HL-60 (cell line): ENCODE results near the gene RSRC1.

Experiments used
- DNase-seq, 2 experiments: peaks; one replicate each; pipeline ENCODE4 v3.0.0-alpha.2; 2010 to 2020; ENCODE audit warnings: low read depth in 1 of 2, low spot score in 1 of 2
- H3K27ac ChIP-seq: fragments of 250-450 bp; sonication (Bioruptor Pico); replicated peaks from 2 replicates; pipeline ENCODE4 v1.5.1; 2020; ENCODE audit warnings: mild to moderate bottlenecking, moderate library complexity
- H3K27me3 ChIP-seq: fragments of 250-450 bp; sonication (Bioruptor Pico); 2 replicates; pipeline ENCODE4 v1.5.1; 2021; ENCODE audit warnings: mild to moderate bottlenecking, moderate library complexity; ENCODE audit not compliant: insufficient read depth, poor library complexity, severe bottlenecking
- H3K4me3 ChIP-seq: replicated peaks from 2 replicates; pipeline ENCODE4 v1.5.1; 2011; ENCODE audit warnings: mild to moderate bottlenecking, control low read depth, low read length; ENCODE audit not compliant: insufficient read depth
- CTCF ChIP-seq: IDR thresholded peaks from one replicate; pipeline ENCODE4 v1.5.1; 2011; ENCODE audit warnings: low read length, control low read depth, inconsistent platforms; ENCODE audit not compliant: insufficient read depth
- GABPA ChIP-seq: IDR thresholded peaks from 2 replicates; pipeline ENCODE4 v1.6.1; 2012; ENCODE audit warnings: low read depth
- POLR2AphosphoS5 ChIP-seq: IDR thresholded peaks from 2 replicates; pipeline ENCODE4 v1.6.1; 2012; ENCODE audit warnings: low read depth
- REST ChIP-seq: IDR thresholded peaks from 2 replicates; pipeline ENCODE4 v1.6.1; 2012; ENCODE audit warnings: low read depth; ENCODE audit not compliant: insufficient replicate concordance
- SPI1 ChIP-seq: IDR thresholded peaks from 2 replicates; pipeline ENCODE4 v1.6.1; 2012; ENCODE audit warnings: low read depth, mild to moderate bottlenecking, borderline replicate concordance

The RSRC1 gene

GRCh38 chr3:158095814-158096704 lies 13.8 kb upstream of the RSRC1 start:
- H3K27me3 ChIP-seq, result no peaks in the 10 kb centered on the region
- TF ChIP-seq REST (no peak), CTCF (no peak), POLR2AphosphoS5 (no peak), SPI1 (no peak), GABPA (no peak)
- no peak for DNase-seq
- H3K4me3 ChIP-seq, result no peak overlapping the region
- H3K27ac ChIP-seq, result no peak overlapping the region

- TF ChIP-seq SPI1 (no peak), CTCF (no peak), POLR2AphosphoS5 (no peak), GABPA (no peak), REST (no peak)
- peak overlapping the region; percentile 91 for H3K27ac ChIP-seq
- H3K4me3 ChIP-seq, result peak overlapping the region; percentile 81
- no peaks in the 10 kb centered on the region for H3K27me3 ChIP-seq
- DNase-seq, result peak in 1 of 2 experiments; percentile 34
These were observed 12.8 kb upstream of the RSRC1 start for GRCh38 chr3:158097081-158097592.

- Histone ChIP-seq H3K27me3 (no peaks in the 10 kb centered on the region), H3K4me3 (peak overlapping the region; percentile 81), H3K27ac (peak overlapping the region; percentile 91)
- DNase-seq, result peak; percentile 70 to 83
- TF ChIP-seq GABPA, result no peak
- no peak for TF ChIP-seq SPI1
- TF ChIP-seq REST, result peak; percentile 100
- no peak for TF ChIP-seq CTCF
- TF ChIP-seq POLR2AphosphoS5, result peak; percentile 89
These were observed 12.1 kb upstream of the RSRC1 start for GRCh38 chr3:158097593-158098308.
